Stimulated activated CD4-positive, alpha-beta T cell treated with anti-CD3 and anti-CD28 coated beads, TNF-alpha, amount 100 ng/mL, for 24 hours (primary cell): ENCODE data around the gene GDF7.
A peak's percentile ranks its signal among the peaks of the same experiment; 100 is the strongest.

Experiments
- DNase-seq, 3 experiments: peaks; one replicate each; pipeline ENCODE4 v3.0.0-alpha.2; 2020; ENCODE audit warnings: low read depth in 3 of 3

GDF7 gene

GRCh38 chr2:20629181-20629580, 37.8 kb upstream of the GDF7 start:
- no peak for DNase-seq

DNA sequence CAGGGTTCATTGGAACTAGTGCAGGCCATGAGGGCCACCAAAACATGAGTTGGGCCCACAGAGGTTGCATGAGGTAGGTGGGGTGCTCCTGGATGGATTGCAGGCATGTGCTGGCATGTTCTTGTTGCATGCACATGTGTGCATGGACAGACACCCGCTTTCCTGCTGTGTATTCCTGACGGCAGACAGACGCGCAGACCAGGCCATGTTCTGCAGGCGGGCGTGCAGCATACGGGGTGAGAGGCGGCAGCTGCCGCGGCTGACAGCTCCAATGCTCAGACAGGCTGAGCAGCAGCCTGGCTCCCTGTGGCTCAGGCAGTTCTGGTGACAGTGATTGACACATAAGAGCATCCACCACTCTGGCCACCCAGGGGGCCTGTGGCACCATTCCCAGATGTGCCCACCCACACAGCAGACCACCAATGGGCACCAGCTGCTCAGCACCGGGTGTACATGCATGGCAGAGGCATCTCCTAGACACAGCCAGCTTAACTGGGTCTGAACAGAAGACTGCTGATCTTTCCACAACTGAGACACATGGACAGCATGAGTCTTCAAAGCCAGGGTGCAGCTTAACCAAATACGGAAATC, 37.3 kb upstream of the GDF7 start:
- no peak for DNase-seq

DNA sequence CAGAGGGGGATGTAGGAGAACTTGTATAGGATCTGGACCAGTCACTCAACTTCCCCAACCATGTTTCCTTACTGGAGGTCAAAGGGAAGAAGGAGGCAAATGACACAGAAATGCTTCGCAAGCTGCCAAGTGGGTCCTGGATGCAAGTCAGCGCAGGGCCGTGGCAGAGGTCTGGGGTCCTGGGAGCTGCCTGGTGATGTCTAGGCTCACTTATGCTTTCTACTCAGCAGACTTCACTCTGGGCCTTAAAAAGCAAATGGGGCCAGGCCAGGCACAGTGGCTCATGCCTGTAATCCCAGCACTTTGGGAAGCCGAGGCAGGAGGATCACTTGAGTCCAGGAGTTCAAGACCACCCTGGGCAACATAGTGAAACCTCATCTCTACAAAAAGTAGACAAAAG, 36.0 kb upstream of the GDF7 start:
- DNase-seq, result no peak

DNA sequence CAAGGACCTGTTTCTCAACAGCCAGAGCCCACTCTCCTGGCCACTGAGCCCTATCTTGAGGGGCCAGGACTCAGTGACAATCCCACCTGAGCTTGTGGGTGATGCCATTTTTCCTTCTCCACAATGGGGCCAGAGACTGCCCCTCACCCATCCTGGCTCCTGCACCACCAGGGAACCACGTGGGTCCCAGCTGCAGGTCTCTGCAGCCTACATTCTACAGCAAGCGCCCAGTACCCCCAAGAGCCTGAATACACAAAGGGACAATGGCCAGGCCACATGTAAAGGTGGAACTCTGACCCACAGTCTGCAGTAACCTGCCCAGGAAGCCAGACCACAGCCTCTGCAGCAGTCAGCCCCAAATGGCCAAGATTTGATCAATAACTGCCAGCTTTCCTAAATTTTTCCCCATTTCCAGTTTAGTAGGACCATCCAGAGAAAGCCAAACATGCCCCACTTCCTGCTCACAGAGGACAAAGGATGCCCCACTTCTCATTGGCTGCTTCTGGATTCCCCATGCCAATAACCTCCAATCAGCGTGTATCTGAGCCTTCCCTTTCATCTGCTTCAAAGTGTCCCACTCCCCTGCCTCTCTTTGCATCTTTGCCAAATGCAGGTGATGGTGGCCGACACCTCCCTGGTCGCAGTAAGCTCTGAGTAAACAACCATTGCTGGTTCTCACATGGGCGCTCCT, 35.2 kb upstream of the GDF7 start:
- no peak for DNase-seq

DNA sequence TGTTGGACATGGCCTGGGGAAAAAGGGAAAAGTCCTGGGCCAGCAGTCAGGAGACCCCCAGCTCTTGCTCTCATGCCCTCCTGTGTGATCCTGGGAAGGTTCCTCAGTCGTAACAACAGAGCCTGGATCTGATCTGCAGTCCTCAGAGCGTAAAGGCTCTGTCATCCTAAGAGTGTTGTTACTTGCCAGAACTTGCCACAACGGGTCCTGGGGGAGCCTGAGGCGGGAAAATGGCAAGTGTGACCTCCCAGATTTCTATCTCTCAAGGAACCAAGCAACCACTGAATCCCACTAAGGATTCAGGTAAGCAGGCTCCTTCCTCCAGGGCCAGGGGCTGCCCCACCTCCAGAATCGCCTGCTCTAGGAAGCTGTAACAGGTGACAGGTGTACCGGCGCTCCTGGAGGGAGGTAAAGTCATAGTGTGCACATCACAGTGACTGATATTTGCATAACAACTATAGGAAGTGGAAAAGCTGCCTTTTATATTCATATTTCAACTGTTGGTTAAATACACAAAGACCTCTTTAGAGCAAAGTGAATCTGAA, 34.4 kb upstream of the GDF7 start:
- no peak for DNase-seq

DNA sequence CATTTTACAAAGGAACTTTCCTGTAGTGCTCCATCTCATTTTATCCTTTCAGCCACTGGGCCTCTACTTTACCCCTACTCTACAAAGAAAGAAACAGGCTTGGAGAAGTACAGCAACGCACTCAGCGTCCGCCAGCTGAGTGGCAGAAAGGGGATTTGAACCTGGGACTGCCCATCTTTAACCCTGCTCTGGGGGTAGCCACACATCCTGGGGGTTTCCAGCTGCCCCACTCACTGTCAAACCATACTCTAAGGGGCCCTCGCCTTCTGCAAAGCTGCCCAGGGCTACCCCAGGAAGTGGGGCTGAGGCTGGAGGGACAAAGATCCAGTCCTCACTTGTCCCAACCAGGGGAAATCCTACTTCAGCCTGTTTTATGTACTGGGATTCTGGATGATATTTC, 33.9 kb upstream of the GDF7 start:
- DNase-seq, result no peak

DNA sequence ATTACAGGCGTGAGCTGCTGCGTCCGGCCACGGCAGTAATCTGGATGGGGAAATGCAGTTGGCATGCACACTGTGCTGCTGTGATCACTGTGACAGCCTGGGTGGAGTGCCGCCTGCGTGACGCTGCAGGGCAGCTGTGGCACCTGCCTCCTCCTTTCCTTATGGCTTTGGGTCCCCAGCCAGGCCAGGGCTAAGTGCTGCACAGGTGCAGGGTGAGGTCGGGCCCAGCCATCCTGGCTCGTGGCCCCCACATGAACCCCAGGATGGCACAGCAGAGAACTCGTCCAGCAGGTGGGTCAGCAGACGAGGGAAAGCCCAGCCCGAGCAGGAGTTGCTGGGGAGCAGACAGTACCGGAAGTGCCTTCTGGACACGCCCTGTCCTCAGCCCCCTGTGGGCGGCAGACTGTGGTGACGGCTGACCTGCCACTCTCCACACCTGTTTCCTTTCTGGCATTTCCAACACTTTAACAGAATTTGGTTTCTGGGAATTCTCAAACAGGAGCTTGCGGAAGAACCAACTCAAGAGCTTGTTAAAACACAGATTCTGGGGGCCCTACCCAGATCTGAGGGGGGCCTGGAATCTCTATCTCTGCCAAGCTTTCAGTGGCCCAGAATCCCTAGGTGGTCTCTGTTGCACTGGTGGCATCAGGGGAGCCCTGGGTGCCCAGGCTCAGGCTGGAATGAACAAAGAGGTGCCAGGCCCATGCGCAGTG, 33.0 kb upstream of the GDF7 start:
- DNase-seq, result no peak

DNA sequence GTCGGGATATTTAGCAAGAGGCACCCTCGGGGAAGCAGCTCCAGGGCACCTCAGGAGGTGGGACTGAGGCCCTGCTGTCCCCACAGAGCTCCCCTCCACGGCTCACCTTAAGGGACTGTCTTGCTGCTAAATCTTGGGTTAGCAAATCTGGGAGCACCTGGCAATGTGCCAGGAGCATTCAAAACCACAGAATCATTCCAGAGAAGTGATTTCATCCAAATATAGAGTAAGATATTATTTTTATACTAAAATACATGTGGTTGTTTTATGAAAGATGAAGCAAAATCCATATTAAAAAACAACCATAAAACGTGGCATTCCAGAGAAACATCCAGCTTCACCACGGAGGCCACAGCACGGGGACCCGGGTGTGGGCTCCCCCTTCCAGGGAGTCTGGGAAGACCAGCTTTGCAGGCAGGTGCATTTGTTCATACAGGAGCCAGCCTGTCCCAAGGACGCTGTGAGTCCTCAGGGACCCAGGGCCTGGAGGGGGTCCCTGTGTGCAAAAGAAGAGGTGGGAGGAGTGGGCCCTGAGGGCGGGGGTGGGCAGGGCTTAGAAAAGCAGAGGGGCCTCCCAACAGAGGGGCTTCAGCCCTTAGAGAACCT, 32.3 kb upstream of the GDF7 start:
- DNase-seq, result no peak

GRCh38 chr2:20635113-20635510, 31.8 kb upstream of the GDF7 start:
- no peak for DNase-seq

GRCh38 chr2:20635675-20636584, 31.0 kb upstream of the GDF7 start:
- DNase-seq, result peak in 1 of 3 experiments; percentile 50

GRCh38 chr2:20637147-20637546, 29.8 kb upstream of the GDF7 start:
- DNase-seq, result no peak

GRCh38 chr2:20638014-20638413, 28.9 kb upstream of the GDF7 start:
- no peak for DNase-seq

DNA sequence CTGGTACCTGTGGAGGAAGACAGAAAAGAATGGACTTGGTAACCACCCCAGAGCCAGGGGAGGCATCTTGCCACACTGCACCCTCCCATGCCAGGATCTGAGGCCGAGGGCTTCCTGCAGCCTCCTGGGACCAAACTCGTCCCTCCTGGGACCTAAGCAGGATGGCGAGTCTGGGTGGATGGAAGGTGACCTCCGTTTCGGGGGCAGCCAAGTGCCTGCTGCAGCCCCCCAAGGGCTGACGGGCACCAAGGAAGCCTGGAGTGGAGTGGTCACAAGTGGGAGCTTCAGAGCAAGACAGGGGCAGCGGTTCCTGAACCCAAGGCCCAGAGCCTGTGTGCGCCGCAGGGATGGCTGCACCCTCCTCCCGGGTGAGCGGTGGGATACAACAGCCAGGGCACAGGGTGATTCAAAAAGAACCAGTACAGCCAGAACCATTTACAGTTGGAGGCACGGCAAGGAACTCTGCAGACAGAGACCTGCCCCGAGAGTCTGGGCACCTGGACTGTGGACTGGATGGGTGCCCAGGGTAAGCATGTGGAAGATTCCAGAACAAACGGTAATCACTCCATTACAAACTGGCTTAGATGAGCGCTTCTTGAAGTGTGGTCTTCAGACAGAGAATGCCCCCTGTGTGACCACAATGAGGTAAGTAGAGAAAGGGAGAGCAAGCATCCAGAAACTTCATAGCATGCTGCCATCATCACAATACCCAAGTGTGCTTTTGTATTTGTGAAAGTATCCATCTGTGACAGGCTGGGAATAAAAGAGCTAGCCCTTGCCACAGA, 28.1 kb upstream of the GDF7 start:
- no peak for DNase-seq

DNA sequence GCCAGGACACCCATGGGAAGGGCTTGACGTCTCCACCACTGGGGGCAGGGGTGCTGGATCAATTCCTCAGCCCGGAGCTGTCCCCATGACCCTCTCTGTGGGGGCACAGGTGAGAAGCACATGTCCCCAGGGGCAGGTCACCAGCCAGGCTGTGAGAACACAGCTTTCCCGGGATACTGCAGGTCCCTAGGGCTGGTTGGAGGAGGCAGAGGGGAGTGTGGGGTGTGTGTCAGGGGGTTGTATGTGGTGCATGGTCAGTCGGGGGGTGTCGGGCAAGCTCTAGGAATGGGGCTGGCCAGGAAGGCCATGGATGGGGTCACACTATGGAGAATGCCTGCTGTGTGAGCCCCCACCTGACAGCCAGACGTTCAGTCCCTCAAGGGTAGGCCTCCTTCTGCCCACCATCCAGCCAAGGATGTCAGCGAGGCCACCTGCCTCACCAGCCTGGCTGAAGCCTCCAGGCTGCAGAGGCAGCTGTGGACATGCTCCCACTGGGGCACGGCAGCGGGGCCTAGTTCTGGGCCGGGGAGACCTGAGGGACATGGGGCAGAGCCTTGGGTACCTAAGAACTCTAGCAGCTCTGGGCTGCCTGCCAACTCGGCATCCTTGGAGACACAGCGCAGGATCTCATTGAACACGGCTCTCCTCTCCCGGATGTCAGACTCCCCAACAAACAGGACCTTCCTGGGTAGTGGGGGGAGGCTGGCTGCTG, 26.4 kb upstream of the GDF7 start:
- DNase-seq, result no peak

DNA sequence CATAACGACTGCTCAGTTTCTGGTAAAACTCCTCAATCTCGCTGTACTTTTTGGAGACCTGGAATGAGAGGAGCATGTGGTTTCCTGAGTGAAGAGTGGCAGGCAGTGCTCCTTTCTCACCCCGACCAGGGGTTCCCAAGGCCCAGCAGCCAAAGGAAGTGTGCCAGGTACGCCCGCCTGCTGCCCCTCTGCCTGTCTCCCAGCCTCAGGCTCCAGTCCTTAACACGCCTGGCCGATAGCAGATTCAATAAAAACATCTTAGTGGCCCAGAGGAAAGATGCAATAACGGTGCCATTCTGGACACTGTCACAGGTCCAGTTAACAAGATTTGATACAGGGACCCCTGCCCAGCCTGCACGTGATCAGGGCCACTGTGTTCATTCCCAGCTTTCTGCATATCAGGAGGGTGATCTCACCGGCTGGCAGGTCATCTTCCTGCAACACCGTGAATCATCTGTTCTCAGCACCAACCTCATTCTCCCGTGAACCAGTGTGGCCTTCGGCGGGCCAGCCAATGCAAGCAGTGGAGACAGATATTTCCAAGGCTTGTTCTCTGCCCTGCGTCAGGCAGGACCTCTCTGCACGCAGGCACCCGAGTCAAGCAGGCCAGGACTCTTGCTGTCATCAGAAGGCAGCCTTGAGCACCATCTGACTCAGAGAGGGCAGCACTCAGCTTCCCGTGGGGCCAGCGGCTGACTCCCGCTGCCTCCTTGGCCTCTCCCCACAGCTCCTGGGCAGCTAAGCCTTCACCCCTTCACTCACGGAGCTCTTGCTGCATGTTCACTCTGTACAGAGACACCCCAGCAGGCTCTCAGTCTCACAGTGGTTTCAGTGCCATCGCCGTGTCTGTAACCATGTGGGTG, 25.6 kb upstream of the GDF7 start:
- no peak for DNase-seq

DNA sequence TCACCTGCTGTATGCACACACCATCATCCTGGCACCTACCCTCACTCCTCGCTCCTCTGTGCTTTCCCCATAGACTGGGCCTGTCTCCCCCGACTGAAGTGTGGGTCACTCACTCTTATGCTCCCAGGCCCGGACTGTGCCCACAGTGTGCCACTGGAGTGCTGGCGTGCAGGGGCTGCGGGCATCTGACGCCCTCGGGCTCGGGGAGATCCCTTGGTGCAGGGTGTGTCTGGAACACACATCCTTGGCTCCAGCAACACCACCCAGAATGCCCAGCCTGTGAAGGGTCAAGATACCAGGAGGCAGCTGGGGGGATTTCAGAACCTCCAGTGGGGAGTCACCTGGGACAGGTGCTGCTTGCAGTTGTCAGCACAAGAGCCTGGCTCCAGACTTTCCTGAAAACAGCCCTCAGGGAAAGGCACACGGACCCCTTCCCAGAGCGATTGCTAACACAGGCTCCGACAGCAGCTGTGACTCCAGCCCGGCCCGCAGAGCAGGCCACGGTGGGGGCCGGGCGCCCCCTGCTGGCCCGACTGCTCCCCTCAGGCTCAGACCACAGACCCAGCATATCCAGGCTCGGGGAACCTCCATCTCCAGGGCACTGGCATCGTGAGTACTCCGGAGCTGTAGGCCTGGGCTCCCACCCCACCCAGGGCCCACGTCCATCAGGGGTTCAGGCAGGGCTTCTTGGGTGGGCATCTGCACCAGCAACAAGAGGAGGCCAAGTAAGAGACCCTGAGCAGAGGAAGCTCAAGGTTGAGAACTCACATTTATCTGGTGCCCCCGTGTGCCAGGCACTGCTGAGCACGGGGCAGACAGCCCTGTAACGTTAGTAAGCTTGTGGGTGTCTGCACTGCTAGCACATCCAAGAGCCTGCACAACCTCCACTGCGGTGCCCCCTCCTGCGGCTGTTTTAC, 24.6 kb upstream of the GDF7 start:
- peak; percentile 55 to 71 (median 63) for DNase-seq

GRCh38 chr2:20643060-20643459, 23.9 kb upstream of the GDF7 start:
- no peak for DNase-seq

- DNase-seq, result no peak
Observed at GRCh38 chr2:20643826-20644225, 23.1 kb upstream of the GDF7 start.
